Raji (cell line): ENCODE data around the gene UBE2V1.

ENCODE experiments used
- POLR2A ChIP-seq: IDR thresholded peaks from 2 replicates; pipeline ENCODE4 v1.6.1; 2011; ENCODE audit warnings: low read depth, low read length, control low read depth; ENCODE audit not compliant: insufficient read depth

The UBE2V1 gene

DNA sequence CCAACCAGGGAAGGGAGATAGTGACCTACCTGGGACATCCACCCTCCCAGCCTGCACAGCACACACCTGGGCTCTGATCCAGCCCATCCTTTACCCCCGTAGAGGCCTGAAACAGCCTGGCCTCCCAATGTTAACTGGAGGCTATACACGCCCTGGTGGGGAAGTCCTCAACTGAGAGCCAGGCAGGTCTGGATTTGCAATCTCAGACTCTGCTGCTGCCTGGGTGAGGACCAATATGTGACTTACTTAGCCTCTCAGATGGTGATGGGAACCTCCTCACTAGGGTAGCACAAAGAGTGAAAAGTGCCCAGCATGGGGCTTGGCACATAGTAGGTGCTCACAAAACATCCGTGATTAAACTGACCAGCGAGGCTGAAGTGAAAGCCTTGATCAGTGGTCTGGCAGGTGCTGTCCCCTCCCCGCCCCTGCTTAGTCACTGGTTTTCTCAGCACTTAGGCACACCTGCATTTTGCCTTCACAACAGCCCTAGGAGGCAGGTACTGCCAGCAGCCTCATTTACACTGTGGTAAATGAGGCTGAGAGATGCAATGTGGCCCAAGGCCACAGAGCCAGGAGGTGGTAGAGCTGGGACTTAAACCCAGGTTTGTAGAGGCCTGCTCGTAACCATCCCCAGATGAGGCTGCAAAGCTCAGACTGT lies 28.2 kb upstream of the UBE2V1 start:
- TF ChIP-seq POLR2A = no peak

DNA sequence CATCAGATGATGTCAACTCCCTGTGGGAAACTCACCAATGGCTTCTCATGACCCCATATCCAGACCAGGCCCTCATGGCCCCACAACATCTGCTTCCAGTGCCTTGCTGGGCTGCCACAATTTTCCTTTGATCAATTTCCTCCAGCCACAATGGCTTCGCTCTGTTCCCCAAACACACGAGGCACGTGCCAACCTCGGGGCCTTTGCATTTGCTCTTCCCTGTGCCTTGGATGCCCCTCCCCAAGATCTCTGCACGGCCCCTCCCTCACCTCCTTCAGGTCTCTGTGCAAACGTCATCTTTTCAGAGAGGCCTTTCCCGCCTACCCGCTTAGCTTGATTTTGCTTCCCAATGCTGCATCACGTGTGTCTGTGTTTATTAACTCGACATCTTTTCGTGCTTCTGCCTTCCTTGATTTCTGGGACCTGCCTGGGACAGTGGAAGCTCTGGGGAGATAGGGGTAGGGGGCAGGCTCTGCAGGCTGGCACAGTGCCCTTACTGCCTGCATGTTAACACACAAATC lies 27.4 kb upstream of the UBE2V1 start:
- no peak for TF ChIP-seq POLR2A

DNA sequence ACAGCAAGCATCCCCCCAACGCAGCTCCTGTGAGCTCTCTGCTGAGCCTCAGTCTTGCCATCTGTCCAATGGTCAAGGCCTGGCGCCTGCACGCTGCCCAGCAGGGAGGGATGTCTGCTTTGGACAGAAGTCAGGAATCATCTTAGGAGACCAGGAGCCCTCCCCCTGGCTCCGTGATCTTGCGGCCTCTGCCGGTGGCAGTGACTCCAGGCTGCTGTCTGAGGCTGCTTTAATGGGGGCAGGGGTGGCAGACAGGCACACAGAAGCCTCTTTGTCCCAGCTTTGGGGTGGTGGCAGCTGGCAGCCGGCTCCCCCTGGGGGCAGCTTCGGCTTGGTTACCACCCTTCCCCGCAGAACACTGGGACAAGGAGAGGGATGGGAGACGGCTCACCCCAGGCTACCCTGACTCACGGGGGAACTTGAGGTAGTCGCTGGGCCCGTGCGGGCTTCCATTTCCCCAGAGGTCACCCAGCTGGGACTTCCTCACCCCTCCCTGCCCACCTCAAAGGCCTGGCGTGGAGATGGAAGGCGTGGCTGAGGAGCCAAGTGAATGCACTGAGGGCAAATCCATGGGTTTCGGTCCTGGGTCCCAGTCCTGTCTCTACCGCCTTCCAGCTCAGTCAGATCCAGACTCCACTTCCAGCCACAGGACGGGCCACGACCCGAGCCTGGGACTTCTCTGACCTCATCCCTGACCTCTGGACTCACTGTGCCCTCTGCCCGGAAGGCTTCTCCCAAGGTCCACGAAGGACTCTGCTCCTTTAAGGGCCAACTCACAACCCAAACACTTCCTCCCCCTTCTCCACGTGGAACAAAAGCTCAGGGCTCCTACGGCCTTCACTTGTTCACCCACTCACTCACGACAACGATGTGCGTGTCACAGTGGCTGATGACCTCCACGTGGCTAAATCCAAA lies 25.8 kb upstream of the UBE2V1 start:
- no peak for TF ChIP-seq POLR2A

DNA sequence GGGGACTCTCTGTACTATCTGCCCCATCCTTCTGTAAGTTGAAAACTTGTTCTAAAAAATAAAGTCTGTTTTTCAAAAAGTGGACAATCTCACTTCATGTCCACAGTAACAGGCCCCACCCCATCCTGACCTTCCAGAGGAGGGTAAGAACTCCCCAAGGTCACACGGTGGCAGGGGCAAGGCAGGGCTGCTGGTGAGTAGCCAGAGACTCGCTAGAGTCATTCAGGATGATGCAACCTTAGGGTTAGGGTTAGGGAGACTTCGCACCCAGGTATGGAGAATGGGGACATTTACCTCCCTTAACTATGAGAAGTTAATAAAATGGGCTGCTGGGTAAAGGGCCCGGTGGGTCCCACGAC lies 25.1 kb upstream of the UBE2V1 start:
- TF ChIP-seq POLR2A = no peak

DNA sequence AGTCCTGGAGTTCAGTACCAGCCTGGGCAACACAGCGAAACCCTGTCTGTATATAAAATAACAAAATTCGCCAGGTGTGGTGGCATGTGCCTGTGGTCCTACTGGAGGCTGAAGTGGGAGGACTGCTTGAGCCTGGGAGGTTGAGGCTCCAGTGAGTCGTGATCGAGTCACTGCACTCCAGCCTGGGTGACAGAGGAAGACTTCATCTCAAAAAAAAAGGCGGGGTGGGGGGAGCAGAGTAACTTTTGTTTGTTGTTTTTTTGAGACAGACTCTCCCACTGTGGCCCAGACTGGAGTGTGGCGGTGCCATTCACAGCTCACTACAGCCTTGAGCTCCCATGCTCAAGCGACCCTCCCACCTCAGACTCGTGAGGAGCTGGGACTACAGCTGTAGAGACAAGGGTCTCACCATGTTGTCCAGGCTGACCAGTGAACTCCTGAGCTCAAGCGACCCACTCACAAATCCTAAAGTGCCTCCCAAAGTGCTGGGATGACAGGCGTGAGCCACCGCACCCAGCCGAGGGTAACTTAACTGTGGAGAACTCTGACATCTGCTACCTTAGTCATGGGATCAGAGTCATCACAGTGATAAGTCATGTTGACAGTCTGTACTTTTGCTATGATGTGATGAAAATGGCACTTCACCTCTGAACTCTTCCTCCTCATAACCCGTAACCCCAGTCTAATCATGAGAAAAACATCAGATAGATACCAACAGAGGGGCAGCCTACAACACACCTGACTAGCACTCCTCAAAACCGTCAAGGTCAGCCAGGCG lies 24.1 kb upstream of the UBE2V1 start:
- no peak for TF ChIP-seq POLR2A

DNA sequence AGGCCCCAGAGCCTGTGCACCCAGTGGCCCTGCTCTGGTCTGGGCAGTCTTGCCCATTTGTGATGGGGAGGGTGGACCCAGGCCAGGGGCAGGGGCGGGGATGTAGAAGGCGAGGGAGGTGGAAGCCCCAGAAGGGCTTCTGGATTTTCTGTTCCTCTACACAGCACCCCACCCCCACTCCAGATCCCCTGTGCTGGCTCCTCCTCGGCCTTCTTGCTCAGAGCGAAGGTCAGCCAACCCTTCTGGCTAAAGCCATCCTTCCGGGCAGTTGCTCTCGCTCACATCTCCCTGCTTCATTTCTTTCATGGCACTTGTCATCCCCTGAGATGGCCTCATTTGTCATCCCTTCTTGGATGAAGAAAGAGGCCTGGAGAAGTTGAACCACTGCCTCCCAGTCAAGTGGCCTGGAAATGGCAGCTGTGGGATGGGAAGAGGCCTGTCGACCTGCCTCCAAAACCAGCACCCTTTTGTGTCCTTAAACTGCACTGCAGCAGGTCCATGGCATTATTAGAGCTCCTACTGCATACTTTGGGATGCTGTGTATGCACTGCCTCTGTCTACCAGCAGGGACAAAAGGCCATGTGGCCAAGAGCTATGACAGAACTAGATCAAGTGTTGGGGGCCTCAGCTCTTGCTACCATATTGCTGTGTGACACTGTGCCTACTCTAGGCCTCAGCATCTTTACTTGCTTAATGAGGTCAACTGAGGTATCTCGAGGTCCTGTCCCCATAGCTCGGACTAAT lies 20.7 kb upstream of the UBE2V1 start:
- no peak for TF ChIP-seq POLR2A

DNA sequence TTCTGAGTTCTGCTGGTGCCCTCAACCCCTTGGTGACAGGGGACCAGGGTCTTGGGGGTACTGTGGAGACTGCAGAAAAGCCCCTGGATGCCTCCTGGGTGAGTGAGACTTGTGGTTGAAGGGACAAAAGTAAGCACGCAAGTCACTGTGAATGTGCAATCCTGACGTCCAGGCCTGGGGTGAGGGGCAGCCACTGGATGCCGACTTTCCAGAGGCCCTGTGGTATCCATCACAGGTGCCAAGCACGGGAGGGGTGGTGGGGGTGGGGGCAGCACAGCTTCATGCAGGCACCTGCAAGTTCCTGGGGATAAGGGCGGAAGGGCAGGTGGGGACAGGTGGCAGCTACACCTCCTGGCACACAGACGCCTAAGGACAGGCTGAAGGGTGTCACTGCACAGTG lies 20.1 kb upstream of the UBE2V1 start:
- TF ChIP-seq POLR2A = no peak

DNA sequence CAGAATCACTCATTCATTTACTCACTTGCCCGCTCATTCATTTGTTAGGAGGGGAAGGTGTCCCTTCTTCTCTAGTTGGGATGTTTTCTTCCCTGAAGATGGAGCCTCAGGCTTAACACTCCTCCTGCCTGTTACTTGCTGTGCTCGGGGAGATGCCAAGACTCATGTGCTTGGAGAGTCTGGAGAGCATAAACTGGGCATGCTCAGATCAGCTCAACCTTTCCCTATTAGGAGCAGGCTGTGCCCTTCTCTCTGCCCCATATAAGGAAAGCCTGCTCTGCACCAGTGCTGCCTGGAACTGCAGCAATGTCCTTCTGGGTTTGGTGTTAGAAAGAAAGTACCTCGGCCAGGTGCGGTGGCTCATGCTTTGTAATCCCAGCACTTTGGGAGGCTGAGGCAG lies 18.0 kb upstream of the UBE2V1 start:
- TF ChIP-seq POLR2A = no peak

DNA sequence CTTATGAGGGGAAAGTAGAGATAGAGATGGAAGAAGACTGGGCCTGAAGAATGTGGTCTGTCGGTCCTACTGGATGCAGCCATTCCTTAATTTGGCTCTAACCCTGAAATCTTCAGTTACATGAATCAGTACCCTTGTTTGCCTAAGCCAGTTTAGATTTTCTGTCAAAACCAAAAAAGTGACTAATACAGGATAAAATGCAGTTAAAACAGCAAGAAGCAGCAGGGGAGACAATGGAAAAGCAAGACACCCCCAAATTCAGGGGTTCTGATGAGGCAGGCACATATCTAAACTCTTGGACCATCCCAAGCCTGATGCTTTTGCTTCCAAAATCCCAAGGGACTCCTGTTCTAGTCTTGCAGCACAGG lies 17.4 kb upstream of the UBE2V1 start:
- TF ChIP-seq POLR2A = no peak

DNA sequence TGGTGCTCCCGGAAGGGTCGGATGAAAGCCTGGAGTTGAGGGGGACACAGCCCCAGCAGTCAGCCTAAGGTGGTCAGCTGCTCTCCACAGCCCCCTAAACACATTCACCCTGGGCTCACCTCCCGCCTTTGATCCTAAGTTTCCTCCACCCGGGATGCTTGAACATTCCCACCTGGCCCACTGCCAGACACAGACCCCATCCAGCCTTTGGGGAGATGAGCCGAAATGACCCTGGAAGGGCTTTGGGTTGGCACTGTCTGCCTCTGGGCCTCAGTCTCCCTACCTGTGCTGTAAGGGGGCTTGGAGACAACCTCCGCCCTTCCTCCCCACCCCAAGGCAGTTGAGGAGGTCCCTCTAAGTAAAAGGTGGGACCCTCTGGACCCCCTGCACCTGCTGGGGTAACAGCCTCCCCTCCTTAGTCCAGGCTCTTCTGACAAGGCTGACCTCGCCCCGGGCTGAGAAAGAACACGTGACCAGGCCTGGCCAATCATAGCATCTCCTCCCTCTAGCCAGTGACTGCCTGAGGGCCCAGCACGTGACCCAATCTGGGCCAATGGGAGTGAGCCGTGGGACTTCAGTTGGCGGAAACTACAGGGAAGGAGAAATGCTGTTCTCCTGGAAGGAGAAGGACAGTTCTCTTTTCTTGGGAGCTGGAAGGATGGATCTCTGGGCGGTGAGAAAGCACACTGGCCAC lies 16.9 kb upstream of the UBE2V1 start:
- no peak for TF ChIP-seq POLR2A

DNA sequence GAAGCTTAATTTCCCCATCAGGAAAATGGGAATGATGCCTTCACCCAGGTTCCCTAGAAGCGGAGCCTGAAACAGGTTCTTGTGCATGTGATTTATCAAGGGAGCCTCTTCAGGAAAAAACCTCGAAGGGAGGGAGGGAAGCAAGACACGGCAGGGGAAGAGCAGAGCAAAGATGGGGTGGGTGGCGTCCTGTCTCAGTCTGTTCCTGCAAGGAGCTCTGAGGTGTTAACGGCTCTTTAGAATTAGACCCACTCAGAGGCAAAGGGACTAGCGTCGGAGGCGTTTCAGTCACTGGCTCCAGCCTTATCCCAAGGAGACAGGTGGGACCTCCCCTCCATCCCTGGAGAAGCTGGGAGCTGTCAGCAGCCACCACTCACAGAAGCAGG lies 15.6 kb upstream of the UBE2V1 start:
- no peak for TF ChIP-seq POLR2A

DNA sequence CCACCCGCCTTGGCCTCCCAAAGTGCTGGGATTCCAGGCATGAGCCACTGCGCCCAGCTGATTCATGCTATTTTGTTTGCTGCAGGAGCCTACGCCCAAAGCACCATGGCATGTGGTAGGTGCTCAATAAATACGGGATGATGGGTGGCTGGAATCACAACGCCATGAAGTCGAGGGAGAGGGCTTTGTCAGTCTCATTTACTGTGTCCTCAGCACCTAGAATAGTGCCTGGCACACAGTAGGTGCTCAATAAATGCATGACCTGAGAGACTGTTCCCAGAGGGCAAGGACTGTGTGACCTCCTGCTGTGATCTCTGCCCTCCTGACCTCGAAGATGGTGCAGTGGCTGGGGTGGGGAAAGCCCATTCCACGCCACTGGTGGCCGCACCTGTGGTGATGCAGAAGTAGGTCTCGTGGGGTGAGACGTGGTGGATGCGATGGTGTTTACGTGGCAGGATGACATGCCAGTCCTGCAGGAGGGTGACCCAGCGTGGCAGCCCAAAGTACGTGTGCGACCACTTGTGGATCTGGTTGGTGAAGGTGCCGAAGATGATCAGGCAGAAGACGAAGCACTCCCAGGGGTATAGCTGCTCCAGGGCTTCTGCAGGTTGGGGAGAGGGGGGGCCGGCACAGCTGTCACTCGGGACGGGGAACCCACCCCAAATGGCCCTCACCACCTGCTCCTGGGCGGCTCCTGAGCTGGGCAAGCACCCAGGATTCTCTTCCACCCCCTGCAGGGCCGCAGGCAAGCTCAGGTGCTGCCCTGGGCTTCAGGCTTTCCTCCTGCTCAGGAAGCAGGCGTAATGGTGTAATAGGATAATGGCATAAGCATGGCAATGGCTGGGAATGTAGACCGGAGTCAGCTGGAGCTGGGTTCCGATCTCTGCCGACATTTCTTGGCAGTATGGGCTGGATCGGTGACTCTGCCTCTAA lies 14.9 kb upstream of the UBE2V1 start:
- no peak for TF ChIP-seq POLR2A

DNA sequence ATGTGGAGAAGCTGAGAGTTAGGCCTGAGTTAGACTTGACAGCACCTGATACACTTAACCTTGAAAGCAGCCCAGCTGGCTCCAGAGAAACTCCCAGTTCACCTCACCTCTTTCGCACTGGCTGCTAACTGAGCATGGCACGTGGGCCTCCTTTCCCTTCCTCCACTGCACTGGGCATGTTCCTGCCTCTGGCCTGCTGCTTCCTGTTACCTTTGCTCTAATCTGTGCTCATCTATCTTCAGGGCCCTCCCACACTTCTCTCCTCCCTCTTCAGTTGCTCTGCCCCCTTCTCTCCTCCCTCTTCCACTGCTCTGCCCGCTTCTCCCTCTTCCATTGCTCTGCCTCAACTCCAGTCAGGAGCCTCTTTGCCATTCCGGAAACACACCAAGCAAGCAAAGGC lies 13.7 kb upstream of the UBE2V1 start:
- no peak for TF ChIP-seq POLR2A
